Measurements from ENCODE around the gene BRAF.

Gene BRAF

GRCh38 chr7:140924821-140925421 is at the start of gene BRAF:
BRAF (minus strand) TSS chr7:140924929; CDS start chr7:140924703, 226 bp downstream.
- TF ChIP-seq CTCF (IDR thresholded peaks at IDR 0.05) = peak; percentile 8
- no peaks in the 10 kb centered on the region for H3K36me3 ChIP-seq

GRCh38 chr7:140972876-140973829 is 48.4 kb upstream of the BRAF start:
- no peak for TF ChIP-seq CTCF (IDR thresholded peaks at IDR 0.05)
- Histone ChIP-seq H3K36me3 (no peaks in the 10 kb centered on the region), H3K4me3 (ENCODE audit: low read depth in 1 of 2, low read length in 1 of 2) (no peak overlapping the region), H3K27me3 (no peaks in the 10 kb centered on the region), H3K27ac (peak overlapping the region; percentile 12), H3K9me3 (no peaks in the 10 kb centered on the region), H3K4me1 (ENCODE audit: control insufficient read depth in 1 of 2, insufficient read depth in 1 of 2, low read depth in 1 of 2, low read length in 1 of 2) (peaks cover 35 to 38% of the 10 kb centered on the region in 2 experiments)

More at GRCh38 chr7:140924821-140925421, at the start of gene BRAF:
- Histone ChIP-seq H3K4me3 (ENCODE audit: low read depth in 1 of 2, low read length in 1 of 2) (peak within 1 kb of the TSS; percentile 78 to 89), H3K9me3 (no peaks in the 10 kb centered on the region), H3K27me3 (no peaks in the 10 kb centered on the region), H3K27ac (peak within 1 kb of the TSS; percentile 97), H3K4me1 (ENCODE audit: control insufficient read depth in 1 of 2, insufficient read depth in 1 of 2, low read depth in 1 of 2, low read length in 1 of 2) (peaks cover 29 to 33% of the 10 kb centered on the region in 2 experiments)

- H3K27ac ChIP-seq = no peak overlapping the region
- no peak for TF ChIP-seq CTCF (IDR thresholded peaks at IDR 0.05)
- H3K4me1 ChIP-seq (ENCODE audit: control insufficient read depth in 1 of 2, insufficient read depth in 1 of 2, low read depth in 1 of 2, low read length in 1 of 2) = peaks cover 26 to 31% of the 10 kb centered on the region in 2 experiments
- H3K27me3 ChIP-seq = no peaks in the 10 kb centered on the region
- no peak overlapping the region for H3K4me3 ChIP-seq (ENCODE audit: low read depth in 1 of 2, low read length in 1 of 2)
- no peaks in the 10 kb centered on the region for H3K36me3 ChIP-seq
- no peaks in the 10 kb centered on the region for H3K9me3 ChIP-seq
Observed at GRCh38 chr7:140972344-140972743, 47.6 kb upstream of the BRAF start.

- H3K9me3 ChIP-seq = no peaks in the 10 kb centered on the region
- H3K36me3 ChIP-seq = no peaks in the 10 kb centered on the region
- H3K27ac ChIP-seq = no peak overlapping the region
- no peak overlapping the region for H3K4me3 ChIP-seq (ENCODE audit: low read depth in 1 of 2, low read length in 1 of 2)
- TF ChIP-seq CTCF (IDR thresholded peaks at IDR 0.05) = no peak
- H3K27me3 ChIP-seq = no peaks in the 10 kb centered on the region
- peaks cover 6 to 8% of the 10 kb centered on the region in 2 experiments for H3K4me1 ChIP-seq (ENCODE audit: control insufficient read depth in 1 of 2, insufficient read depth in 1 of 2, low read depth in 1 of 2, low read length in 1 of 2)
Observed at GRCh38 chr7:140967438-140967837, 42.7 kb upstream of the BRAF start.

GRCh38 chr7:140966561-140967233 is 42.0 kb upstream of the BRAF start:
- no peaks in the 10 kb centered on the region for H3K9me3 ChIP-seq
- no peak overlapping the region for H3K4me3 ChIP-seq (ENCODE audit: low read depth in 1 of 2, low read length in 1 of 2)
- no peaks in the 10 kb centered on the region for H3K27me3 ChIP-seq
- H3K36me3 ChIP-seq = no peaks in the 10 kb centered on the region
- TF ChIP-seq CTCF (IDR thresholded peaks at IDR 0.05) = no peak
- H3K4me1 ChIP-seq (ENCODE audit: control insufficient read depth in 1 of 2, insufficient read depth in 1 of 2, low read depth in 1 of 2, low read length in 1 of 2) = peaks cover 6 to 8% of the 10 kb centered on the region in 2 experiments
- no peak overlapping the region for H3K27ac ChIP-seq
